Mesenteric fat pad (tissue), 1 donor: ENCODE results near the gene RABGAP1L. TPM values are rescaled to one million over a fixed set of nuclear protein-coding genes. Genes with fewer than 3 reads are reported as not detected.

Source experiments
- DNase-seq: peaks from one replicate; pipeline ENCODE4 v3.0.0-alpha.2; 2020; ENCODE audit warnings: low spot score
- total RNA-seq: library from RNA; stranded (reverse); fragmentation: NEBNext Ultra II Directional; extraction: Animal tissue kit (Norgen Biotek cat#: 25700); gene quantifications from one replicate; pipeline ENCODE4 v1.2.1, GENCODE V29; 2021
- donor health status: DM: yes; HTN: yes; CAD: no.

RABGAP1L gene
- total RNA-seq, 1 donor from 2014 or later = 38.0 TPM

GRCh38 chr1:174982971-174983689, 823.8 kb downstream of the RABGAP1L start:
- DNase-seq = no peak

- no peak for DNase-seq
Measured at GRCh38 chr1:174984952-174985351, 825.6 kb downstream of the RABGAP1L start.

GRCh38 chr1:174988539-174988938, 829.2 kb downstream of the RABGAP1L start:
- DNase-seq = no peak

- no peak for DNase-seq
Measured at GRCh38 chr1:174988986-174989385, 829.7 kb downstream of the RABGAP1L start.

- no peak for DNase-seq
Measured at GRCh38 chr1:174989536-174990220, 830.4 kb downstream of the RABGAP1L start.

GRCh38 chr1:174990382-174990999, 831.2 kb downstream of the RABGAP1L start:
- no peak for DNase-seq

- no peak for DNase-seq
Measured at GRCh38 chr1:174991473-174991872, 832.2 kb downstream of the RABGAP1L start.

GRCh38 chr1:174995121-174995520, 835.8 kb downstream of the RABGAP1L start:
- DNase-seq = no peak

- DNase-seq = no peak
Measured at GRCh38 chr1:174995916-174996315, 836.6 kb downstream of the RABGAP1L start.

GRCh38 chr1:174996476-174996875, 837.2 kb downstream of the RABGAP1L start:
- DNase-seq = no peak

GRCh38 chr1:174997041-174997440, 837.7 kb downstream of the RABGAP1L start:
- DNase-seq = no peak

- DNase-seq = no peak
Measured at GRCh38 chr1:174998569-174999215, 839.4 kb downstream of the RABGAP1L start.

- DNase-seq = peak; percentile 98
Measured at GRCh38 chr1:174999216-174999935, 840.1 kb downstream of the RABGAP1L start.

GRCh38 chr1:174999936-175000696, 840.8 kb downstream of the RABGAP1L start, which contains the start of gene CACYBP:
Gene CACYBP, plus strand, starts transcription at chr1:174999947. Its CDS starts 234 bp downstream, at chr1:175000181.
- peak; percentile 91 for DNase-seq

- no peak for DNase-seq
Measured at GRCh38 chr1:175000697-175001187, 841.4 kb downstream of the RABGAP1L start.

- no peak for DNase-seq
Measured at GRCh38 chr1:175002910-175003517, 843.7 kb downstream of the RABGAP1L start.

- DNase-seq = no peak
Measured at GRCh38 chr1:175003521-175003920, 844.2 kb downstream of the RABGAP1L start.

- DNase-seq = no peak
Measured at GRCh38 chr1:175005085-175005783, 845.9 kb downstream of the RABGAP1L start.

- no peak for DNase-seq
Measured at GRCh38 chr1:175009532-175009931, 850.2 kb downstream of the RABGAP1L start.
